ENCODE data around the gene RXRB.
"Not testable (repeated sequence)": the region's sequence is repeated elsewhere in the genome, so short reads cannot be mapped to it uniquely, and the experiment has no call there.

Gene RXRB
- 9.0 to 30.9 (median 18.6) reads per million in 17 experiments for total RNA-seq

GRCh38 chr6:33200219-33201146 lies at the start of gene RXRB, which contains the start of gene SLC39A7:
RXRB (minus strand) TSS chr6:33200665; CDS start chr6:33200476, 189 bp downstream.
SLC39A7 (plus strand) TSS chr6:33200867; CDS start chr6:33201246, 379 bp downstream.
- DNase-seq = peak; percentile 99 to 100 (median 100)

- peak in 3 of 4 experiments; percentile 18 to 47 (median 33) for DNase-seq
These were observed 49.5 kb upstream of the RXRB start for GRCh38 chr6:33249732-33250630.

GRCh38 chr6:33248932-33249731 lies 48.7 kb upstream of the RXRB start:
- DNase-seq = peak; percentile 98 to 100 (median 99)

GRCh38 chr6:33248643-33248931 lies 48.1 kb upstream of the RXRB start:
- peak in 3 of 4 experiments; percentile 64 to 68 (median 66) for DNase-seq

GRCh38 chr6:33247977-33248642 lies 47.6 kb upstream of the RXRB start:
- peak; percentile 88 to 94 (median 94) for DNase-seq

- DNase-seq = peak in 3 of 4 experiments; percentile 4 to 17 (median 8)
These were observed 43.0 kb upstream of the RXRB start for GRCh38 chr6:33243476-33243875.

- no peak for DNase-seq
These were observed 41.5 kb upstream of the RXRB start for GRCh38 chr6:33241968-33242367.

- DNase-seq = peak in 2 of 4 experiments; percentile 9 to 26
These were observed 37.3 kb upstream of the RXRB start for GRCh38 chr6:33237741-33238140.

- no peak for DNase-seq
These were observed 36.4 kb upstream of the RXRB start for GRCh38 chr6:33236852-33237251.

GRCh38 chr6:33236328-33236727 lies 35.9 kb upstream of the RXRB start:
- no peak for DNase-seq

- no peak for DNase-seq
These were observed 34.8 kb upstream of the RXRB start for GRCh38 chr6:33235221-33235634.

- DNase-seq = not testable (repeated sequence)
These were observed 26.1 kb upstream of the RXRB start for GRCh38 chr6:33226503-33227120.

- no peak for DNase-seq
These were observed 17.2 kb upstream of the RXRB start for GRCh38 chr6:33217681-33218080.

GRCh38 chr6:33217246-33217645 lies 16.8 kb upstream of the RXRB start:
- no peak for DNase-seq

GRCh38 chr6:33216117-33216649 lies 15.7 kb upstream of the RXRB start:
- no peak for DNase-seq

- DNase-seq = no peak
These were observed 15.0 kb upstream of the RXRB start for GRCh38 chr6:33215271-33216116.

GRCh38 chr6:33213989-33214335 lies 13.5 kb upstream of the RXRB start:
- no peak for DNase-seq

- DNase-seq = peak; percentile 40 to 64 (median 45)
These were observed 12.9 kb upstream of the RXRB start for GRCh38 chr6:33213166-33213988.

- no peak for DNase-seq
These were observed 12.3 kb upstream of the RXRB start for GRCh38 chr6:33212857-33213165.
